Activated T-cell treated with anti-CD3 and anti-CD28 coated beads, Interleukin-2, amount 50 U/mL, for 72 hours (primary cell): ENCODE measurements around the gene FAM209B. TPM values are rescaled to one million over a fixed set of nuclear protein-coding genes. Genes with fewer than 3 reads are reported as not detected.
"Not testable (repeated sequence)": the region's sequence is repeated elsewhere in the genome, so short reads cannot be mapped to it uniquely, and the experiment has no call there.

ENCODE experiments used
- ATAC-seq, 2 donors: fragments of 150-1000 bp; cut with Tn5 transposase; replicated peaks in 1 of 2; 2 replicates each; pipeline ENCODE4 v1.10.0; 2021; ENCODE audit warnings: moderate library complexity in 2 of 2, mild to moderate bottlenecking in 1 of 2
- DNase-seq, 2 donors: peaks; one replicate each; pipeline ENCODE4 v3.0.0; 2021 to 2022; ENCODE audit warnings: mixed read lengths in 1 of 2
- H3K27ac Mint-ChIP-seq: one replicate; pipeline ENCODE4 v1.8.0; 2022; ENCODE audit warnings: mild to moderate bottlenecking, moderate library complexity, mixed read lengths
- H3K27me3 Mint-ChIP-seq: one replicate; pipeline ENCODE4 v1.8.0; 2022; ENCODE audit warnings: low read depth, mixed read lengths
- H3K36me3 Mint-ChIP-seq, 2 donors: one replicate each; pipeline ENCODE4 v1.8.0; 2022; ENCODE audit warnings: mixed read lengths in 2 of 2, mild to moderate bottlenecking in 1 of 2; ENCODE audit not compliant: insufficient read depth in 2 of 2
- H3K4me1 Mint-ChIP-seq: one replicate; pipeline ENCODE4 v1.8.0; 2022; ENCODE audit warnings: low read depth, mixed read lengths
- H3K4me3 Mint-ChIP-seq, 2 donors: one replicate each; pipeline ENCODE4 v1.8.0; 2022; ENCODE audit warnings: mild to moderate bottlenecking in 2 of 2, mixed read lengths in 2 of 2, moderate library complexity in 2 of 2
- H3K9me3 Mint-ChIP-seq, 2 donors: one replicate each; pipeline ENCODE4 v1.8.0; 2022; ENCODE audit warnings: mixed read lengths in 2 of 2
- total RNA-seq, 2 donors: library from RNA; stranded (reverse); gene quantifications; one replicate each; pipeline ENCODE4 v1.2.3, GENCODE V29; 2022

FAM209B gene
- total RNA-seq, 2 donors from 2014 or later, result 1.3 to 1.7 TPM

- ATAC-seq, result no peak
- Mint-ChIP-seq H3K4me1 (no peaks in the 10 kb centered on the region), H3K27ac (no peak overlapping the region), H3K27me3 (no peaks in the 10 kb centered on the region), H3K9me3 (peaks cover 6 to 9% of the 10 kb centered on the region in 2 donors), H3K4me3 (no peak overlapping the region), H3K36me3 (peaks cover 16 to 37% of the 10 kb centered on the region in 2 donors)
- no peak for DNase-seq
These were observed 14.9 kb upstream of the FAM209B start for GRCh38 chr20:56518126-56518525.

- Mint-ChIP-seq H3K27ac (no peak overlapping the region), H3K4me1 (no peaks in the 10 kb centered on the region), H3K27me3 (no peaks in the 10 kb centered on the region), H3K9me3 (peaks cover 9 to 10% of the 10 kb centered on the region in 2 donors), H3K4me3 (no peak overlapping the region), H3K36me3 (peaks cover 16 to 37% of the 10 kb centered on the region in 2 donors)
- no peak for ATAC-seq
- DNase-seq, result no peak
These were observed 14.2 kb upstream of the FAM209B start for GRCh38 chr20:56518721-56519398.

- ATAC-seq, result no peak
- no peak overlapping the region for H3K27ac Mint-ChIP-seq
- H3K27me3 Mint-ChIP-seq, result no peaks in the 10 kb centered on the region
- no peak for DNase-seq
- peaks cover 16 to 37% of the 10 kb centered on the region in 2 donors for H3K36me3 Mint-ChIP-seq
- no peak overlapping the region for H3K4me3 Mint-ChIP-seq
- no peaks in the 10 kb centered on the region for H3K4me1 Mint-ChIP-seq
- peaks cover 9 to 10% of the 10 kb centered on the region in 2 donors for H3K9me3 Mint-ChIP-seq
These were observed 13.5 kb upstream of the FAM209B start for GRCh38 chr20:56519551-56519950.

- Mint-ChIP-seq H3K4me3 (no peak overlapping the region), H3K27ac (no peak overlapping the region), H3K36me3 (peaks cover 16 to 37% of the 10 kb centered on the region in 2 donors), H3K4me1 (no peaks in the 10 kb centered on the region), H3K9me3 (peaks cover 9 to 10% of the 10 kb centered on the region in 2 donors), H3K27me3 (no peaks in the 10 kb centered on the region)
- ATAC-seq, result no peak
- no peak for DNase-seq
These were observed 12.9 kb upstream of the FAM209B start for GRCh38 chr20:56520180-56520579.

- not testable (repeated sequence) for H3K27me3 Mint-ChIP-seq, H3K27ac Mint-ChIP-seq, ATAC-seq, H3K4me1 Mint-ChIP-seq, DNase-seq, H3K4me3 Mint-ChIP-seq
- Mint-ChIP-seq H3K36me3 (peaks cover 16 to 37% of the 10 kb centered on the region in 2 donors), H3K9me3 (peaks cover 9 to 10% of the 10 kb centered on the region in 2 donors)
These were observed 12.2 kb upstream of the FAM209B start for GRCh38 chr20:56520746-56521354.

- peaks cover 9 to 10% of the 10 kb centered on the region in 2 donors for H3K9me3 Mint-ChIP-seq
- ATAC-seq, result no peak
- no peak overlapping the region for H3K4me3 Mint-ChIP-seq
- no peak overlapping the region for H3K27ac Mint-ChIP-seq
- no peaks in the 10 kb centered on the region for H3K4me1 Mint-ChIP-seq
- DNase-seq, result no peak
- peaks cover 15 to 36% of the 10 kb centered on the region in 2 donors for H3K36me3 Mint-ChIP-seq
- H3K27me3 Mint-ChIP-seq, result no peaks in the 10 kb centered on the region
These were observed 10.7 kb upstream of the FAM209B start for GRCh38 chr20:56522311-56522710.

GRCh38 chr20:56524444-56524843, 8.6 kb upstream of the FAM209B start, which contains the start of gene FAM209A:
TSS of gene FAM209A (plus strand) at chr20:56524744. CDS start at chr20:56524809, 65 bp downstream.
- not testable (repeated sequence) for H3K9me3 Mint-ChIP-seq, DNase-seq, H3K27ac Mint-ChIP-seq, H3K4me3 Mint-ChIP-seq, H3K4me1 Mint-ChIP-seq, H3K27me3 Mint-ChIP-seq, ATAC-seq
- peaks cover 6 to 16% of the 10 kb centered on the region in 2 donors for H3K36me3 Mint-ChIP-seq

- no peak overlapping the region for H3K4me3 Mint-ChIP-seq
- H3K36me3 Mint-ChIP-seq, result no peaks in the 10 kb centered on the region
- no peak for ATAC-seq
- H3K27ac Mint-ChIP-seq, result no peak overlapping the region
- H3K9me3 Mint-ChIP-seq, result peaks cover 0 to 5% of the 10 kb centered on the region in 2 donors
- no peaks in the 10 kb centered on the region for H3K4me1 Mint-ChIP-seq
- no peaks in the 10 kb centered on the region for H3K27me3 Mint-ChIP-seq
- no peak for DNase-seq
These were observed 5.5 kb upstream of the FAM209B start for GRCh38 chr20:56527521-56527920.

GRCh38 chr20:56537997-56538396, 5.0 kb downstream of the FAM209B start:
- Mint-ChIP-seq H3K27me3 (no peaks in the 10 kb centered on the region), H3K4me1 (no peaks in the 10 kb centered on the region), H3K9me3 (no peaks in the 10 kb centered on the region), H3K36me3 (no peaks in the 10 kb centered on the region), H3K4me3 (no peak overlapping the region), H3K27ac (no peak overlapping the region)
- DNase-seq, result no peak
- ATAC-seq, result no peak

- no peaks in the 10 kb centered on the region for H3K36me3 Mint-ChIP-seq
- H3K27me3 Mint-ChIP-seq, result no peaks in the 10 kb centered on the region
- H3K4me1 Mint-ChIP-seq, result no peaks in the 10 kb centered on the region
- no peak overlapping the region for H3K27ac Mint-ChIP-seq
- DNase-seq (no peak), ATAC-seq (no peak)
- no peaks in the 10 kb centered on the region for H3K9me3 Mint-ChIP-seq
- H3K4me3 Mint-ChIP-seq, result no peak overlapping the region
These were observed 7.4 kb downstream of the FAM209B start for GRCh38 chr20:56540415-56540814.

GRCh38 chr20:56542489-56543030, 9.5 kb downstream of the FAM209B start:
- DNase-seq, result no peak
- Mint-ChIP-seq H3K4me1 (no peaks in the 10 kb centered on the region), H3K9me3 (no peaks in the 10 kb centered on the region), H3K27ac (no peak overlapping the region), H3K27me3 (no peaks in the 10 kb centered on the region), H3K4me3 (no peak overlapping the region), H3K36me3 (no peaks in the 10 kb centered on the region)
- no peak for ATAC-seq

- Mint-ChIP-seq H3K9me3 (no peaks in the 10 kb centered on the region), H3K36me3 (no peaks in the 10 kb centered on the region), H3K27me3 (no peaks in the 10 kb centered on the region), H3K4me3 (no peak overlapping the region), H3K27ac (no peak overlapping the region), H3K4me1 (peaks cover 8% of the 10 kb centered on the region)
- no peak for DNase-seq
- no peak for ATAC-seq
These were observed 18.5 kb downstream of the FAM209B start for GRCh38 chr20:56551571-56551970.

GRCh38 chr20:56552911-56553629, 20.0 kb downstream of the FAM209B start:
- Mint-ChIP-seq H3K4me3 (no peak overlapping the region), H3K27me3 (no peaks in the 10 kb centered on the region), H3K36me3 (no peaks in the 10 kb centered on the region), H3K4me1 (peaks cover 8% of the 10 kb centered on the region), H3K27ac (no peak overlapping the region), H3K9me3 (no peaks in the 10 kb centered on the region)
- ATAC-seq (no peak), DNase-seq (no peak)
